Muscle of back (tissue), 11 donors: Measurements from ENCODE around the gene SLC2A3. TPM values are rescaled to one million over a fixed set of nuclear protein-coding genes. Genes with fewer than 3 reads are reported as not detected.
"Not testable (repeated sequence)": the region's sequence is repeated elsewhere in the genome, so short reads cannot be mapped to it uniquely, and the experiment has no call there.

Experiments used
- DNase-seq, 3 donors: peaks; one replicate each; pipeline versions ENCODE4 v3.0.0 to v3.0.0-alpha.2; 2013
- polyA plus RNA-seq, 10 donors: library from polyadenylated mRNA; unstranded; fragments of 120-200 nt; gene quantifications; one replicate each; pipeline ENCODE4 v1.2.1, GENCODE V29; 2013; ENCODE audit not compliant: insufficient read length in 10 of 10

Gene SLC2A3
- polyA plus RNA-seq, 10 donors, result 10.6 to 102 (median 18.5) TPM

GRCh38 chr12:7918268-7918590 lies 17.8 kb downstream of the SLC2A3 start:
- DNase-seq, result not testable (repeated sequence)

- no peak for DNase-seq
Observed at GRCh38 chr12:7917392-7918267, 18.4 kb downstream of the SLC2A3 start.

GRCh38 chr12:7916936-7917335 lies 19.1 kb downstream of the SLC2A3 start:
- DNase-seq, result no peak

GRCh38 chr12:7915661-7916403 lies 20.2 kb downstream of the SLC2A3 start:
- DNase-seq, result peak in 1 of 3 donors; percentile 45

- DNase-seq, result not testable (repeated sequence)
Observed at GRCh38 chr12:7910106-7910505, 25.9 kb downstream of the SLC2A3 start.

GRCh38 chr12:7907009-7907408 lies 29.0 kb downstream of the SLC2A3 start:
- DNase-seq, result peak in 1 of 3 donors; percentile 25

GRCh38 chr12:7906303-7906702 lies 29.7 kb downstream of the SLC2A3 start:
- DNase-seq, result not testable (repeated sequence)

DNA sequence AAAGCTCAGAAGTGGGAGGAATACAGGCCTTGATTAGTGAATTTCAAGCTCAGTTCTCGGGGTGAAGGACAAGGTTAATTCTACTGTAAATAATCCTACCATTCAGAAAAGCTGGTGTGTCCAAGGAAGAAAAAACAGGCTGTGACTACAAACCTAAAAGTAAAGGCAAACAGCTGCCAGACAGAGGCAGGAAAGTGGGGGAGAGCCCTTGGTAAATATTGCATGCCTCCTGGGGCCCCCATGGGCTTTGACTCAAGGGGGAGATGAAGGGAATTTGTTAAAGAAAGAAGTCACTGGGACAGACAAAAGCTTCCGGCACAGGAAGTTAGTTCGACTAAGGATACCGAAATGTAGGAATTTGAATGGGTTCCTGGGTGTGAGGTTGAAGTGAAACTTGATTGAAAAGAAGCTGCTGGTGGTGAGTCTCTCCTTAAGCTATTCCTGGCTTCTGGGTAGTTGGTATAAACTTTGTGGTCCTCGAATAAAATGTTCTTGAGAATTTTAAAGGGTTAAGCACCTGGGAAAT lies 30.3 kb downstream of the SLC2A3 start:
- not testable (repeated sequence) for DNase-seq

- peak in 1 of 3 donors; percentile 30 for DNase-seq
Observed at GRCh38 chr12:7905071-7905470, 30.9 kb downstream of the SLC2A3 start.

- not testable (repeated sequence) for DNase-seq
Observed at GRCh38 chr12:7902416-7902815, 33.6 kb downstream of the SLC2A3 start.

- DNase-seq, result peak in 1 of 3 donors; percentile 32
Observed at GRCh38 chr12:7899755-7900154, 36.2 kb downstream of the SLC2A3 start.

DNA sequence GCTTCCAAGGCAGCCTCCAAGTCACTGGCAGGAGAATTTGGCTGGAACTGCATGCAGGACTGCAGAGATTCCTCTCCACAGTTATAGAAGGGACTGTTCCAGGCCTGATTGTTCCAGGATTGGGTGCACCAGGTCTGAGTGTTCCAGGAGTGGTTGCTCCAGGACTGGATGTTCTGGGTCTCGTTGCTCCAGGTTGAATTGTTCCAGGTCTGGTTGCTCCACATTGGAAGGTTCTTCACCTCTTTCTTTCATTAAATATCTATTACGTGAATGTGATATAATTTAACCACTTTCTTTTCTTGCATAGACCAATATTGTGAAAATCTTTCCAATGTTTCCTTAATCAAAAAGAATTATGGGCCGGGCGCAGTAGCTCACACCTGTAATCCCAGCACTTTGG lies 39.3 kb downstream of the SLC2A3 start:
- not testable (repeated sequence) for DNase-seq

DNA sequence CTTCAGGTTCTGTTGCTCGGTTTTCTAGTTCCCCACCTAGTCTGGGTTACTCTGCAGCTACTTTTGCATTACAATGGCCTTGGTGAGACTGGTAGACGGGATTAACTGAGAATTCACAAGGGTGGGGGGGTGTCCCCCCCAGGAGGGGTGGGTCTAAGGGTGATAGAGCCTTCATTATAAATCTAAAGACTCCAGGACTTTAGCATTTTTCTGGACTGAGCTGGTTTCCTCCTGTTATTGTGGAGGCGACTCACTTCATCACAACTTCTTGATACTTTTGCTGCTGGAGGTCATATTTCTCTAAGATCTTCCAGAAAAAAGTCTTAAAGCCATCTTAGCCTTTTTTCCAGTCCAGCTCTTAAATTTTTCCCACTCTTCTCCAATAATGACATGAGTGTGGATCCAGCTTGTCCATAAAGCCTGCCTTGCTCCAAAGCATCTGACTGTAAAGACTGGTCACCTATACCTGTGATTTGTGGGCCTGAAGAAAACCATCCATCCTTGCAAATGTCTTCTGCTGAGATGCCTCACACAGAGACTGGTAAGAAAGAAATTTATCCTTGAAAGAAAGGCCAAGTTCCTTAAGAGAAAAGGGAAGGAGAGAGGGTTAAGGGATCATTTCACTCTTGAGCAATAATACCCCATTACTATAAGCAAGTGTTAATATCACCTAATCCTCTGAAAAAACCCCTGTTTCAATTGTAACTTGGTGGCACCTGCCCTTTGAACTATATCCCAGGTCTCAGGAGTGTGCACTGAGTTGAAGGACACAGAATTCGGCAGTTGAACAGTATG lies 43.6 kb downstream of the SLC2A3 start:
- DNase-seq, result no peak

GRCh38 chr12:7884689-7885088 lies 51.3 kb downstream of the SLC2A3 start:
- peak in 1 of 3 donors; percentile 11 for DNase-seq

GRCh38 chr12:7881736-7882120 lies 54.3 kb downstream of the SLC2A3 start:
- DNase-seq, result not testable (repeated sequence)

DNA sequence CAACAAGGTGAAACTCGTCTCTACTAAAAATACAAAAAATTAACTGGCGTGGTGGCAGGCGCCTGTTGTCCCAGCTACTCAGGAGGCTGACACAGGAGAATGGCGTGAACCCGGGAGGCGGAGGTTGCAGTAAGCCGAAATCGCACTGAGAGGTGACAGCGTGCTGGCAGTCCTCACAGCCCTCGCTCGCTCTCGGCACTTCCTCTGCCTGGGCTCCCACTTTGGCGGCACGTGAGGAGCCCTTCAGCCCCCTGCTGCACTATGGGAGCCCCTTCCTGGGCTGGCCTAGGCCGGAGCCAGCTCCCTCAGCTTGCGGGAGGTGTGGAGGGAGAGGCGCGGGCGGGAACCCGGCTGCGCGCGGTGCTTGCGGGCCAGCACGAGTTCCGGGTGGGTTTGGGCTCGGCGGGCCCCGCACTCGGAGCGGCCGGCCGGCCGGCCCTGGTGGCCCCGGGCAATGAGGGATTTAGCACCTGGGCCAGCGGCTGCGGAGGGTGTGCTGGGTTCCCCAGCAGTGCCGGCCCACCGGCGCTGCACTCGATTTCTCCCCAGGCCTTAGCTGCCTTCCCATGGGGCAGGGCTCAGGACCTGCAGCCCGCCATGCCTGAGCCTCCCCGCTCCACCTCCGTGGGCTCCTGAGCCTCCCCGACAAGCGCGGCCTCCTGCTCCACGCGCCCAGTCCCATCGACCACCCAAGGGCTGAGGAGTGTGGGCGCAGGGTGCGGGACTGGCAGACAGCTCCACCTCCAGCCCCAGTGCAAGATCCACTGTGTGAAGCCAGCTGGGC lies 54.8 kb downstream of the SLC2A3 start:
- not testable (repeated sequence) for DNase-seq

GRCh38 chr12:7879246-7879645 lies 56.7 kb downstream of the SLC2A3 start:
- no peak for DNase-seq

- DNase-seq, result no peak
Observed at GRCh38 chr12:7877420-7877819, 58.6 kb downstream of the SLC2A3 start.

GRCh38 chr12:7872566-7873319 lies 63.2 kb downstream of the SLC2A3 start, which contains the start of gene SLC2A14:
SLC2A14 (minus strand) TSS chr12:7872915; CDS start chr12:7869880, 3,035 bp downstream.
- peak in 1 of 3 donors; percentile 21 for DNase-seq

- DNase-seq, result no peak
Observed at GRCh38 chr12:7870335-7870734, 65.7 kb downstream of the SLC2A3 start.
